Peyer's patch (tissue), 4 donors: ENCODE data around the gene FXYD3. TPM values are rescaled to one million over a fixed set of nuclear protein-coding genes. Genes with fewer than 3 reads are reported as not detected.
"Not testable (repeated sequence)": the region's sequence is repeated elsewhere in the genome, so short reads cannot be mapped to it uniquely, and the experiment has no call there.

ENCODE experiments used
- DNase-seq, 3 donors: peaks; one replicate each; pipeline ENCODE4 v3.0.0-alpha.2; 2017 to 2019
- H3K27ac ChIP-seq, 4 donors: fragments of 200-600 bp; sonication (generic); one replicate each; pipeline ENCODE4 v1.5.1; 2016 to 2019
- H3K27me3 ChIP-seq, 2 donors: fragments of 200-600 bp; sonication (generic); one replicate each; pipeline ENCODE4 v1.5.1; 2019
- H3K36me3 ChIP-seq, 3 donors: fragments of 200-600 bp; sonication (generic); one replicate each; pipeline ENCODE4 v1.5.1; 2016 to 2019
- H3K4me1 ChIP-seq, 4 donors: fragments of 200-600 bp; sonication (generic); one replicate each; pipeline ENCODE4 v1.5.1; 2016 to 2019
- H3K4me3 ChIP-seq, 4 donors: fragments of 200-600 bp; sonication (generic); 1 replicate in 3 of 4; 2 replicates in 1 of 4; pipeline ENCODE4 v1.5.1; 2016 to 2019; ENCODE audit warnings: mild to moderate bottlenecking in 1 of 4
- H3K9me3 ChIP-seq, 4 donors: fragments of 200-600 bp; sonication (generic); one replicate each; pipeline ENCODE4 v1.5.1; 2016 to 2019; ENCODE audit warnings: mild to moderate bottlenecking in 1 of 4
- POLR2A ChIP-seq, 2 donors: fragments of 450-650 bp; IDR thresholded peaks; one replicate each; pipeline ENCODE4 v1.5.1; 2017; ENCODE audit warnings: antibody characterized with exemption in 2 of 2, mild to moderate bottlenecking in 2 of 2, moderate library complexity in 2 of 2
- total RNA-seq, 4 donors: library from RNA; depleted of rRNA; stranded (reverse); fragments of >200 nt; gene quantifications; one replicate each; pipeline ENCODE4 v1.1.0, GENCODE V29; 2016
- TF ChIP-seq, protein P1 (sequence below), 6 experiments: fragments of 450-650 bp in 4 of 6; fragments of 200-600 bp in 2 of 6; sonication (generic) in 1 of 6; IDR thresholded peaks; one replicate each; pipeline ENCODE4 v1.5.1; 2017 to 2019; ENCODE audit warnings: antibody characterized with exemption in 6 of 6, mild to moderate bottlenecking in 3 of 6, moderate library complexity in 1 of 6

The FXYD3 gene
- total RNA-seq, 4 donors from 2014 or later, result 33.0 to 1,418 (median 1,063) TPM

- no peaks in the 10 kb centered on the region for H3K4me1 ChIP-seq
- DNase-seq, result no peak
- H3K9me3 ChIP-seq, result no peaks in the 10 kb centered on the region
- H3K27me3 ChIP-seq, result no peaks in the 10 kb centered on the region
- H3K36me3 ChIP-seq, result no peaks in the 10 kb centered on the region
- H3K27ac ChIP-seq, result no peak overlapping the region
- no peak for TF ChIP-seq POLR2A (IDR thresholded peaks at IDR 0.05)
- TF ChIP-seq, protein P1, sequence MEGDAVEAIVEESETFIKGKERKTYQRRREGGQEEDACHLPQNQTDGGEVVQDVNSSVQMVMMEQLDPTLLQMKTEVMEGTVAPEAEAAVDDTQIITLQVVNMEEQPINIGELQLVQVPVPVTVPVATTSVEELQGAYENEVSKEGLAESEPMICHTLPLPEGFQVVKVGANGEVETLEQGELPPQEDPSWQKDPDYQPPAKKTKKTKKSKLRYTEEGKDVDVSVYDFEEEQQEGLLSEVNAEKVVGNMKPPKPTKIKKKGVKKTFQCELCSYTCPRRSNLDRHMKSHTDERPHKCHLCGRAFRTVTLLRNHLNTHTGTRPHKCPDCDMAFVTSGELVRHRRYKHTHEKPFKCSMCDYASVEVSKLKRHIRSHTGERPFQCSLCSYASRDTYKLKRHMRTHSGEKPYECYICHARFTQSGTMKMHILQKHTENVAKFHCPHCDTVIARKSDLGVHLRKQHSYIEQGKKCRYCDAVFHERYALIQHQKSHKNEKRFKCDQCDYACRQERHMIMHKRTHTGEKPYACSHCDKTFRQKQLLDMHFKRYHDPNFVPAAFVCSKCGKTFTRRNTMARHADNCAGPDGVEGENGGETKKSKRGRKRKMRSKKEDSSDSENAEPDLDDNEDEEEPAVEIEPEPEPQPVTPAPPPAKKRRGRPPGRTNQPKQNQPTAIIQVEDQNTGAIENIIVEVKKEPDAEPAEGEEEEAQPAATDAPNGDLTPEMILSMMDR (IDR thresholded peaks at IDR 0.05), result no peak
- no peak overlapping the region for H3K4me3 ChIP-seq
Observed at GRCh38 chr19:35099155-35099896, 16.3 kb upstream of the FXYD3 start.

DNA sequence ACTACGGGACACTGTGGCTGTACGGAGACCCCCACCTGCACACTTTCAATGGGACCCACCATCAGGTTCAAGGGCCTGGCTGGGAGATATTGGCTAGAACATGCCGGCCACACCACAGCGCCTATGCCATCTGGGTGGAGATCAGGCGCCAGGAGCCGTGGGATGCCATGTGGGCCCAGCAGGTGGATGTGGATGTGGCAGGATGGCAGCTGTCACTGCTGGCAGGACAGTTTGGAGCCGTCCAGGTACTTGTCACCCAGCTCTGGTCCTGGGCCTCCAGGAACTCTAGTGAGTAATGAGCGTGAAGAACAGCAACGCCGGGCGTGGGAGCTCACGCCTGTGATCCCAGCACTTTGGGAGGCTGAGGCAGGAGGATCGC, 15.7 kb upstream of the FXYD3 start:
- Histone ChIP-seq H3K4me1 (no peaks in the 10 kb centered on the region), H3K27ac (no peak overlapping the region), H3K4me3 (no peak overlapping the region), H3K36me3 (no peaks in the 10 kb centered on the region), H3K27me3 (no peaks in the 10 kb centered on the region), H3K9me3 (no peaks in the 10 kb centered on the region)
- no peak for DNase-seq
- no peak for TF ChIP-seq POLR2A (IDR thresholded peaks at IDR 0.05)
- TF ChIP-seq, protein P1 (IDR thresholded peaks at IDR 0.05), result no peak

DNA sequence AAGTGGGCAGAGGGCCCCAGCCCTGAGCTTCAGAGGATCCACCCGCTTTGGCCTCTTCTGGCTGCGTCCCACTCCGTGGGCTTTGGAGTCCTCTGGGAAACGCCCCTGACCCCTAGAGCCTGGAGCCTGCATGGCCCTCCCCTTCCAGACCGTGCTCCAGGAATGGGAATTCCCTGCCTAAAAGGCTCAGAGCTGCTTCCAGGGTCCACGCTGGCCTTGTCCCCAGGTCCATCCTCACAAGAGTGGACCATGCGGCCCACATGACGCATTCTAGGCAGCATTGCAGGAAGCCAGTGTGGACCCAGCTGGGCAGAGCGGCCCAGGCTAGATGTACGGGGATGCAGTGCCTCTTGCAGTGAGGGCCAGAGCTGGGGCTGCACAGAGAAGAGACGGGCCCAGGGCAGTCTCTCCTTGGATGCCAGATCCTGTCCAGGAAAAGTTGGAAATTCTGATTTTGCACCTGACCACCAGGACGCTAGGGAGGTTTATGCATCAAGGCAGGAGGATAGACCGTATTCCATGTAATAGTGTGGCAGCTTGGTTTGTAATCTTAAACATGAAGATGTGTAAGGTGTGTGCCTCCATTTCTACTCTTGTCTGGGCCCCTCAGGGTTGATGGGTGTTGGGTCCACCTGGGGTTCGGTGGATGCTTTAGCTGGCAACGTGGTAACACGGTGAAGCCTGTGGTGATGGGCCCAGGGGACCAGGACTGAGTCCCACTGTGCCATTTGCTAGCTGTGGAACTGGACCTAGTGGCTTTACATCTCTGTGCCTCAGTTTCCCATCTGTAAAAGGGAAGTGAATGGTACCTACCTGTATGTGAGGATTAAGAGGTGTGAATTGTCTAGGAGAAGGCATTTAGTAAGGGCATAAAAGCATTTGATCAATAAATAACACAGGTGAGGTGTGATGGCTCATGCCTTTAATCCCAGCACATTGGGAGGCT, 14.8 kb upstream of the FXYD3 start:
- Histone ChIP-seq H3K4me1 (no peaks in the 10 kb centered on the region), H3K9me3 (no peaks in the 10 kb centered on the region), H3K27me3 (no peaks in the 10 kb centered on the region), H3K27ac (no peak overlapping the region), H3K36me3 (no peaks in the 10 kb centered on the region), H3K4me3 (no peak overlapping the region)
- TF ChIP-seq, protein P1 (IDR thresholded peaks at IDR 0.05), result no peak
- no peak for TF ChIP-seq POLR2A (IDR thresholded peaks at IDR 0.05)
- no peak for DNase-seq

DNA sequence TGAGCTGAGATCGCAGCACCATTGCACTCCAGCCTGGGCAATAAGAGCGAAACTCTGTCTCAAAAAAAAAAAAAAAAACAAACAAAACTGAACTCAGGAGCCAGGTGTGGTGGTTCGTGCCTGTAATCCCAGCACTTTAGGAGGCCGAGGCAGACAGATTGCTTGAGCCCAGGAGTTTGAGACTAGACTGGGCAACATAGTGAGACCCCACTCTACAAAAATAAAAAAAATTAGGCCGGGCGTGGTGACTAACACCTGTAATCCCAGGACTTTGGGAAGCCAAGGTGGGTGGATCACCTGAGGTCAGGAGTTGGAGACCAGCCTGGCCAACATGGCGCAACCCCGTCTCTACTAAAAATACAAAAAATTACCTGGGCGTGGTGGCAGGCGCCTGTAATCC, 13.7 kb upstream of the FXYD3 start:
- not testable (repeated sequence) for H3K4me3 ChIP-seq, H3K27me3 ChIP-seq, H3K4me1 ChIP-seq, H3K9me3 ChIP-seq, DNase-seq, H3K27ac ChIP-seq, H3K36me3 ChIP-seq

DNA sequence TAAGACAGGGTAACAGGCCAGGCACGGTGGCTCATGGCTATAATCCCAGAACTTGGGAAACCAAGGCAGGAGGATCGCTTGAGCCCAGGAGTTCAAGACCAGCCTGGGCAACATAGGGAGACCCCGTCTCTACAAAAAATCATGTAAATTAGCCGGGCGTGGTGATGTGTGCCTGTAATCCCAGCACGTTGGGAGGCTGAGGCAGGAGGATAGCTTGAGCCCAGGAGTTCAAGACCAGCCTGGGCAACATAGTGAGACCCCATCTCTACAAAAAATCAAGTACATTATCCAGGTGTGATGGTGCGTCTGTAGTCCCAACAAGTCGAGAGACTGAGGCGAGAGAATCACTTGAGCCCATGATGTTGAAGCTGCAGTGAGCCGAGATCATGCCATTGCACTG, 12.0 kb upstream of the FXYD3 start:
- not testable (repeated sequence) for H3K4me1 ChIP-seq, H3K27me3 ChIP-seq, H3K4me3 ChIP-seq, H3K27ac ChIP-seq, H3K36me3 ChIP-seq, H3K9me3 ChIP-seq, DNase-seq

- H3K4me1 ChIP-seq, result peaks cover 0 to 6% (median 0%) of the 10 kb centered on the region in 4 donors
- H3K36me3 ChIP-seq, result no peaks in the 10 kb centered on the region
- TF ChIP-seq POLR2A (IDR thresholded peaks at IDR 0.05), result no peak
- TF ChIP-seq, protein P1 (IDR thresholded peaks at IDR 0.05), result no peak
- no peaks in the 10 kb centered on the region for H3K27me3 ChIP-seq
- H3K27ac ChIP-seq, result no peak overlapping the region
- DNase-seq, result no peak
- H3K4me3 ChIP-seq, result no peak overlapping the region
- no peaks in the 10 kb centered on the region for H3K9me3 ChIP-seq
Observed at GRCh38 chr19:35104361-35104760, 11.3 kb upstream of the FXYD3 start.
